GM21381 (cell line): ENCODE data around the gene PSG1.
"Not testable (repeated sequence)": the region's sequence is repeated elsewhere in the genome, so short reads cannot be mapped to it uniquely, and the experiment has no call there.

Experiments
- ATAC-seq: cut with Tn5 transposase; IDR thresholded peaks from one replicate; pipeline ENCODE4 v1.9.1; 2021; ENCODE audit warnings: mild to moderate bottlenecking, moderate library complexity; ENCODE audit not compliant: unreplicated experiment

PSG1 gene

GRCh38 chr19:42882010-42882409, 2.5 kb upstream of the PSG1 start:
- not testable (repeated sequence) for ATAC-seq

- not testable (repeated sequence) for ATAC-seq
Measured at GRCh38 chr19:42881279-42881678, 1.8 kb upstream of the PSG1 start.

- ATAC-seq = not testable (repeated sequence)
Measured at GRCh38 chr19:42880621-42881020, 1.1 kb upstream of the PSG1 start.

GRCh38 chr19:42876596-42876995, 2.9 kb downstream of the PSG1 start:
- ATAC-seq = not testable (repeated sequence)

- not testable (repeated sequence) for ATAC-seq
Measured at GRCh38 chr19:42875881-42876280, 3.6 kb downstream of the PSG1 start.

- not testable (repeated sequence) for ATAC-seq
Measured at GRCh38 chr19:42874901-42875813, 4.4 kb downstream of the PSG1 start.

- not testable (repeated sequence) for ATAC-seq
Measured at GRCh38 chr19:42874136-42874535, 5.4 kb downstream of the PSG1 start.

- no peak for ATAC-seq
Measured at GRCh38 chr19:42872608-42873007, 6.9 kb downstream of the PSG1 start.

GRCh38 chr19:42857544-42857867, 22.0 kb downstream of the PSG1 start:
- no peak for ATAC-seq

- ATAC-seq = not testable (repeated sequence)
Measured at GRCh38 chr19:42856866-42857543, 22.5 kb downstream of the PSG1 start.

- not testable (repeated sequence) for ATAC-seq
Measured at GRCh38 chr19:42854745-42855144, 24.8 kb downstream of the PSG1 start.

GRCh38 chr19:42853231-42853630, 26.3 kb downstream of the PSG1 start:
- ATAC-seq = not testable (repeated sequence)

GRCh38 chr19:42852821-42853220, 26.7 kb downstream of the PSG1 start:
- ATAC-seq = not testable (repeated sequence)

GRCh38 chr19:42851718-42852280, 27.7 kb downstream of the PSG1 start:
- not testable (repeated sequence) for ATAC-seq

GRCh38 chr19:42850981-42851717, 28.4 kb downstream of the PSG1 start:
- no peak for ATAC-seq

GRCh38 chr19:42846597-42846996, 32.9 kb downstream of the PSG1 start:
- no peak for ATAC-seq

GRCh38 chr19:42843631-42844030, 35.9 kb downstream of the PSG1 start:
- not testable (repeated sequence) for ATAC-seq

- not testable (repeated sequence) for ATAC-seq
Measured at GRCh38 chr19:42832746-42833442, 46.6 kb downstream of the PSG1 start.

GRCh38 chr19:42832023-42832680, 47.4 kb downstream of the PSG1 start:
- not testable (repeated sequence) for ATAC-seq
